ENCODE measurements around the gene CHM. TPM values are rescaled to one million over a fixed set of nuclear protein-coding genes. Genes with fewer than 3 reads are reported as not detected.
A peak's percentile ranks its signal among the peaks of the same experiment; 100 is the strongest.

Gene CHM
- total RNA-seq, 2 donors from 2014 or later = 26.0 to 52.8 TPM

DNA sequence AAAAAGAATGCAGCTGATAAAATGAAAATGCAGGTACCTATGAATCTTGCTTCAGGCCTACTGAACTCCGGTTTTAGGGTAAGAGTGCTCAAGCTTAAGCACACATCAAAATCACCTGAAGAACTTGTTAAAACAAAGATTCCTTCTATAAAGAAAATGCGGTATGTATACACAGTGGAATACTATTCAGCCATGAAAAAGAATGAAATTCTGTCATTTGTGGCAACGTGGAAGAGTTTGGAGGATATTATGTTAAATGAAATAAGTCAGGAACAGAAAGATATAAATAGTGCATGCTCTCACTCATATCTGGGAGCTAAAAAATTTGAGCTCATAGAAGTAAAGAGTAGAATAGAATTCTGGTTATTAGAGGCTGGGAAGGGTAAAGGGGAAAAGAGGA is 14.0 kb upstream of the CHM start:
- no peak overlapping the region for H3K4me3 Mint-ChIP-seq
- Histone ChIP-seq H3K9ac (ENCODE audit: extremely low read depth, low read length, poor library complexity, severe bottlenecking) (no peak overlapping the region), H3K36me3 (ENCODE audit: control insufficient read depth, insufficient read depth, low read length) (no peaks in the 10 kb centered on the region), H3K27ac (ENCODE audit: low read depth, low read length) (no peak overlapping the region), H3K4me3 (ENCODE audit: low read length) (no peak overlapping the region), H3K4me1 (ENCODE audit: control insufficient read depth, insufficient read depth, low read length) (no peaks in the 10 kb centered on the region), H3K27me3 (ENCODE audit: control insufficient read depth, insufficient read depth, low read length, poor library complexity, severe bottlenecking) (no peaks in the 10 kb centered on the region), H3K9me3 (ENCODE audit: control insufficient read depth, low read length) (no peaks in the 10 kb centered on the region)
- no peaks in the 10 kb centered on the region for H3K36me3 Mint-ChIP-seq (ENCODE audit: low read depth)
- peaks cover 10% of the 10 kb centered on the region for H3K4me1 Mint-ChIP-seq
- H3K27ac Mint-ChIP-seq = no peak overlapping the region
- no peak for TF ChIP-seq CTCF (conservative IDR thresholded peaks at IDR 0.05)
- peaks cover 4% of the 10 kb centered on the region for H3K9me3 Mint-ChIP-seq
- DNase-seq = no peak
- WGBS, 2 experiments (ENCODE audit: insufficient coverage in 1 of 2, insufficient read length in 1 of 2) = 97% methylated on average over 2 of the region's 3 CpGs; no CpG with 5 or more reads in 1 of the 2 experiments
- H3K27me3 Mint-ChIP-seq (ENCODE audit: insufficient read depth) = no peaks in the 10 kb centered on the region

DNA sequence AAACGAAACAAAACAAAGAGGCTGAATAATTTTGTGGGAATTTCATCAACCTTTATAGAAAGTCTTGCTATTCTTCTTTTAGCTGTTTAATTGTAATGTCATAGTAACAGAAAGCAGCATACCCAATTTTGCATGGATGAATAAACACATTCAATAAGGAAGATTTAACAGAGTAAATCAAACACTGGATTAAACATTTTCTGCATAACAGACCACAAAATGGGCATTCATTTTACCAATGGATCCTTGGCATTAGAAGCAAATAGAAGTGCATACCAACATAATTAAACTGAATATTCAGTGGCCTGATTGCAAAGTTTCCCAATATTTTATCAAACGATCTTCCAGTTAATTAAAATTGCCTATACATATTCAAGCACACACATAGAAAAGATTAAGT is 4.4 kb upstream of the CHM start:
- Mint-ChIP-seq H3K36me3 (ENCODE audit: low read depth) (no peaks in the 10 kb centered on the region), H3K27me3 (ENCODE audit: insufficient read depth) (no peaks in the 10 kb centered on the region), H3K27ac (no peak overlapping the region), H3K4me3 (no peak overlapping the region), H3K4me1 (peaks cover 3% of the 10 kb centered on the region), H3K9me3 (peaks cover 10% of the 10 kb centered on the region)
- no peaks in the 10 kb centered on the region for H3K9me3 ChIP-seq (ENCODE audit: control insufficient read depth, low read length)
- H3K9ac ChIP-seq (ENCODE audit: extremely low read depth, low read length, poor library complexity, severe bottlenecking) = no peak overlapping the region
- H3K36me3 ChIP-seq (ENCODE audit: control insufficient read depth, insufficient read depth, low read length) = no peaks in the 10 kb centered on the region
- 69% methylated on average over 2 of the region's 2 CpGs; no CpG with 5 or more reads in 1 of the 2 experiments for WGBS, 2 experiments (ENCODE audit: insufficient coverage in 1 of 2, insufficient read length in 1 of 2)
- H3K27ac ChIP-seq (ENCODE audit: low read depth, low read length) = no peak overlapping the region
- H3K4me1 ChIP-seq (ENCODE audit: control insufficient read depth, insufficient read depth, low read length) = no peaks in the 10 kb centered on the region
- no peak for DNase-seq
- H3K4me3 ChIP-seq (ENCODE audit: low read length) = no peak overlapping the region
- H3K27me3 ChIP-seq (ENCODE audit: control insufficient read depth, insufficient read depth, low read length, poor library complexity, severe bottlenecking) = no peaks in the 10 kb centered on the region
- TF ChIP-seq CTCF (conservative IDR thresholded peaks at IDR 0.05) = no peak

- no peaks in the 10 kb centered on the region for H3K9me3 Mint-ChIP-seq
- no peak for TF ChIP-seq CTCF (conservative IDR thresholded peaks at IDR 0.05)
Observed at GRCh38 chrX:86047936-86048280, 550 bp upstream of the CHM start.

More at GRCh38 chrX:86047936-86048280, 550 bp upstream of the CHM start:
- Mint-ChIP-seq H3K4me3 (no peak overlapping the region), H3K27ac (no peak overlapping the region), H3K27me3 (ENCODE audit: insufficient read depth) (no peaks in the 10 kb centered on the region), H3K36me3 (ENCODE audit: low read depth) (peaks cover 11% of the 10 kb centered on the region), H3K4me1 (peaks cover 10% of the 10 kb centered on the region)
- Histone ChIP-seq H3K9me3 (ENCODE audit: control insufficient read depth, low read length) (no peaks in the 10 kb centered on the region), H3K4me1 (ENCODE audit: control insufficient read depth, insufficient read depth, low read length) (no peaks in the 10 kb centered on the region), H3K4me3 (ENCODE audit: low read length) (peak overlapping the region; percentile 95), H3K36me3 (ENCODE audit: control insufficient read depth, insufficient read depth, low read length) (peaks cover 7% of the 10 kb centered on the region), H3K9ac (ENCODE audit: extremely low read depth, low read length, poor library complexity, severe bottlenecking) (no peak overlapping the region), H3K27ac (ENCODE audit: low read depth, low read length) (no peak overlapping the region), H3K27me3 (ENCODE audit: control insufficient read depth, insufficient read depth, low read length, poor library complexity, severe bottlenecking) (no peaks in the 10 kb centered on the region)
- no peak for DNase-seq
- 88 to 100% methylated on average over 3 to 15 of the region's 15 CpGs for WGBS, 2 experiments (ENCODE audit: insufficient coverage in 1 of 2, insufficient read length in 1 of 2)

Measured in endodermal cell (in vitro differentiated cells).